Measurements from ENCODE around the gene CLSTN2.

Gene CLSTN2

GRCh38 chr3:139935016-139935865, at the start of gene CLSTN2:
Gene CLSTN2, plus strand, starts transcription at chr3:139935185.
- peak; percentile 47 for DNase-seq

GRCh38 chr3:139887431-139887830, 47.6 kb upstream of the CLSTN2 start:
- DNase-seq: no peak

GRCh38 chr3:139888561-139889140, 46.3 kb upstream of the CLSTN2 start:
- DNase-seq: no peak

GRCh38 chr3:139893267-139893962, 41.6 kb upstream of the CLSTN2 start:
- no peak for DNase-seq

- DNase-seq: no peak
These were observed 40.9 kb upstream of the CLSTN2 start for GRCh38 chr3:139893963-139894642.

- no peak for DNase-seq
These were observed 40.4 kb upstream of the CLSTN2 start for GRCh38 chr3:139894643-139894989.

GRCh38 chr3:139897759-139898158, 37.2 kb upstream of the CLSTN2 start:
- DNase-seq: no peak

- DNase-seq: no peak
These were observed 28.6 kb upstream of the CLSTN2 start for GRCh38 chr3:139906418-139906817.

- no peak for DNase-seq
These were observed 25.2 kb upstream of the CLSTN2 start for GRCh38 chr3:139909811-139910210.

- DNase-seq: no peak
These were observed 18.7 kb upstream of the CLSTN2 start for GRCh38 chr3:139916271-139916670.

GRCh38 chr3:139917226-139917785, 17.7 kb upstream of the CLSTN2 start:
- DNase-seq: no peak

GRCh38 chr3:139928708-139929505, 6.1 kb upstream of the CLSTN2 start:
- DNase-seq: no peak

- DNase-seq: no peak
These were observed 4.8 kb upstream of the CLSTN2 start for GRCh38 chr3:139930211-139930610.

GRCh38 chr3:139933766-139934165, 1.2 kb upstream of the CLSTN2 start:
- no peak for DNase-seq

- DNase-seq: peak; percentile 60
These were observed 371 bp upstream of the CLSTN2 start for GRCh38 chr3:139934613-139935015.

- no peak for DNase-seq
These were observed 1.2 kb downstream of the CLSTN2 start for GRCh38 chr3:139935866-139936817.

GRCh38 chr3:139937674-139938279, 2.8 kb downstream of the CLSTN2 start:
- no peak for DNase-seq

GRCh38 chr3:139939681-139940190, 4.8 kb downstream of the CLSTN2 start:
- DNase-seq: no peak

- DNase-seq: no peak
These were observed 5.6 kb downstream of the CLSTN2 start for GRCh38 chr3:139940622-139941021.

GRCh38 chr3:139941580-139941979, 6.6 kb downstream of the CLSTN2 start:
- no peak for DNase-seq

Data from NCI-H510A (cell line).